Astrocyte of the spinal cord (primary cell): ENCODE results near the gene KLK14.

ENCODE experiments used
- DNase-seq: peaks from one replicate; pipeline ENCODE4 v3.0.0; 2011; ENCODE audit warnings: low read depth, low spot score
- H3K4me3 ChIP-seq: 2 replicates; pipeline ENCODE4 v1.5.1; 2011; ENCODE audit warnings: low read depth, mild to moderate bottlenecking, low read length, moderate library complexity
- CTCF ChIP-seq: IDR thresholded peaks from 2 replicates; pipeline ENCODE4 v1.5.1; 2012; ENCODE audit warnings: low read depth, mild to moderate bottlenecking, low read length, inconsistent platforms
- in situ Hi-C: cut with HindIII; loops from 2 replicates; pipeline ENCODE4 v1.10.0; 2017; ENCODE audit warnings: low sequenced_read_pairs

Gene KLK14

GRCh38 chr19:51121257-51121656, 38.6 kb upstream of the KLK14 start:
- no peak for TF ChIP-seq CTCF
- in situ Hi-C loops, result no loop called here
- no peak overlapping the region for H3K4me3 ChIP-seq
- no peak for DNase-seq

- in situ Hi-C loops, result no loop called here
Measured at GRCh38 chr19:51120160-51120559, 37.5 kb upstream of the KLK14 start.

GRCh38 chr19:51119611-51120010, 36.9 kb upstream of the KLK14 start:
- H3K4me3 ChIP-seq, result no peak overlapping the region
- in situ Hi-C loops, result no loop called here
- TF ChIP-seq CTCF, result no peak
- DNase-seq, result no peak

More at GRCh38 chr19:51120160-51120559, 37.5 kb upstream of the KLK14 start:
- H3K4me3 ChIP-seq, result no peak overlapping the region
- TF ChIP-seq CTCF, result no peak
- no peak for DNase-seq

GRCh38 chr19:51119101-51119500, 36.4 kb upstream of the KLK14 start:
- H3K4me3 ChIP-seq, result no peak overlapping the region
- no peak for DNase-seq
- no peak for TF ChIP-seq CTCF
- in situ Hi-C loops, result no loop called here

- DNase-seq, result no peak
- TF ChIP-seq CTCF, result no peak
- H3K4me3 ChIP-seq, result no peak overlapping the region
- in situ Hi-C loops, result no loop called here
Measured at GRCh38 chr19:51116736-51117286, 34.1 kb upstream of the KLK14 start.

- no peak for TF ChIP-seq CTCF
- H3K4me3 ChIP-seq, result no peak overlapping the region
- no peak for DNase-seq
- in situ Hi-C loops, result no loop called here
Measured at GRCh38 chr19:51114087-51114729, 31.5 kb upstream of the KLK14 start.

GRCh38 chr19:51111606-51112005, 28.9 kb upstream of the KLK14 start:
- in situ Hi-C loops, result no loop called here
- no peak for DNase-seq
- TF ChIP-seq CTCF, result peak; percentile 23
- no peak overlapping the region for H3K4me3 ChIP-seq
